GM18861 (cell line): ENCODE results near the gene VAV3.

Experiments
- ATAC-seq: cut with Tn5 transposase; IDR thresholded peaks from one replicate; pipeline ENCODE4 v1.9.1; 2021; ENCODE audit not compliant: unreplicated experiment

Gene VAV3

GRCh38 chr1:107597290-107597689, 367.7 kb downstream of the VAV3 start:
- ATAC-seq, result no peak

- no peak for ATAC-seq
These were observed 370.4 kb downstream of the VAV3 start for GRCh38 chr1:107594536-107594935.

GRCh38 chr1:107593501-107594209, 371.3 kb downstream of the VAV3 start:
- ATAC-seq, result no peak

- no peak for ATAC-seq
These were observed 373.9 kb downstream of the VAV3 start for GRCh38 chr1:107590900-107591622.

GRCh38 chr1:107590087-107590486, 374.9 kb downstream of the VAV3 start:
- ATAC-seq, result no peak

GRCh38 chr1:107588321-107588720, 376.7 kb downstream of the VAV3 start:
- no peak for ATAC-seq

GRCh38 chr1:107575226-107575625, 389.8 kb downstream of the VAV3 start:
- no peak for ATAC-seq

- no peak for ATAC-seq
These were observed 390.9 kb downstream of the VAV3 start for GRCh38 chr1:107574044-107574443.

GRCh38 chr1:107572674-107573211, 392.2 kb downstream of the VAV3 start:
- ATAC-seq, result no peak

GRCh38 chr1:107570768-107571167, 394.2 kb downstream of the VAV3 start:
- no peak for ATAC-seq

- no peak for ATAC-seq
These were observed 401.5 kb downstream of the VAV3 start for GRCh38 chr1:107563441-107563840.

GRCh38 chr1:107559881-107560280, 405.1 kb downstream of the VAV3 start:
- no peak for ATAC-seq

- no peak for ATAC-seq
These were observed 407.9 kb downstream of the VAV3 start for GRCh38 chr1:107557095-107557494.

- no peak for ATAC-seq
These were observed 409.4 kb downstream of the VAV3 start for GRCh38 chr1:107555578-107555977.

GRCh38 chr1:107552781-107553180, 412.2 kb downstream of the VAV3 start:
- no peak for ATAC-seq

- ATAC-seq, result no peak
These were observed 413.5 kb downstream of the VAV3 start for GRCh38 chr1:107551456-107551855.

- no peak for ATAC-seq
These were observed 414.6 kb downstream of the VAV3 start for GRCh38 chr1:107550358-107550757.

- ATAC-seq, result no peak
These were observed 415.7 kb downstream of the VAV3 start for GRCh38 chr1:107549152-107549810.

GRCh38 chr1:107548276-107548675, 416.7 kb downstream of the VAV3 start:
- no peak for ATAC-seq

GRCh38 chr1:107547363-107548155, 417.4 kb downstream of the VAV3 start:
- no peak for ATAC-seq

- ATAC-seq, result no peak
These were observed 418.4 kb downstream of the VAV3 start for GRCh38 chr1:107546576-107546975.
